Right renal cortex interstitium (tissue), 3 donors: Measurements from ENCODE around the gene MANSC4. TPM values are rescaled to one million over a fixed set of nuclear protein-coding genes. Genes with fewer than 3 reads are reported as not detected.

ENCODE experiments used
- DNase-seq, 3 donors: peaks; one replicate each; pipeline ENCODE4 v3.0.0-alpha.2; 2013; ENCODE audit warnings: low read depth in 3 of 3, low spot score in 2 of 3
- polyA plus RNA-seq, 3 donors: library from polyadenylated mRNA; unstranded; fragments of 120-200 nt; gene quantifications; one replicate each; pipeline ENCODE4 v1.2.1, GENCODE V29; 2013; ENCODE audit not compliant: insufficient read length in 3 of 3

MANSC4 gene
- under 1 TPM in 2 of 3 donors, not detected in 1; 0.24 to 0.25 TPM for polyA plus RNA-seq

GRCh38 chr12:27779920-27780611 lies at the start of gene MANSC4, which contains the start of gene KLHL42:
TSS of gene MANSC4 (minus strand) at chr12:27780236. CDS start at chr12:27771276, 8,960 bp downstream.
TSS of gene KLHL42 (plus strand) at chr12:27780233. CDS start at chr12:27780331, 98 bp downstream.
- peak; percentile 47 to 60 (median 53) for DNase-seq

GRCh38 chr12:27828196-27828595 lies 48.2 kb upstream of the MANSC4 start:
- DNase-seq = no peak

GRCh38 chr12:27826076-27826475 lies 46.0 kb upstream of the MANSC4 start:
- no peak for DNase-seq

DNA sequence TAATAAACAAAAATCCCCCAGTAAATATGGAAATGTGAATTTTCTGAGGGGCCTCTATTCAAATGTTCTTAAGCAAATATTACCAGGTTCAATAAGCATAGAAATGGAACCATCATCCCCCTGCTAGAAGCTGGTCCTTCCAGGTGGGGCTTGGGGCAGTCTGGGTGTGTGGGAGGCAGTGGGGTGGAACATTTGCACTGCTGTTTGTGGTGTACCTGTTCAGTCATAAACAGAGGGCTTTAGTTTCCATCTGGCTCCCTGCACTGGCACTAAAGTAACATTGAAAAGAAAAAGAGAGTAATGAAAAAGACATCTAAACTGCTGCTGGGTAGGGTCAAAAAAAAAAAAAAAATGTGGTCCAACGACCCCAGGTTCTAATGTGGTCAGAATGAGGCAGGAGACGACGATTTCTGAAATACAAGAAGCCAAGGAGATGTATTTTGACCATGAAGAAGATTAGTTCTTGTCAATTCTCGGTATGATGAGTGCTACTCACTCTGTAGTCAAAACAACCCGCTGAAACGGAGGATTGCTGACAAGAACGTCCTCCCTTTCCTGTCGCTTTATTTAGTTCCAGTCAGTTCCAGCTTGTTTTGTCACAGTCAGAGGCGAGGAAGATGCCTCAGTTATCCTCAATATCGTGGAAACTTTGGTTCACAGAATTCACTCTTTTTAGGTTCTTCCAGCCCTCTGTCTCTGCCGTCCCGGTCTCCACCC lies 44.2 kb upstream of the MANSC4 start:
- no peak for DNase-seq

GRCh38 chr12:27823038-27823437 lies 43.0 kb upstream of the MANSC4 start:
- DNase-seq = no peak

GRCh38 chr12:27822076-27822712 lies 42.2 kb upstream of the MANSC4 start:
- DNase-seq = no peak

DNA sequence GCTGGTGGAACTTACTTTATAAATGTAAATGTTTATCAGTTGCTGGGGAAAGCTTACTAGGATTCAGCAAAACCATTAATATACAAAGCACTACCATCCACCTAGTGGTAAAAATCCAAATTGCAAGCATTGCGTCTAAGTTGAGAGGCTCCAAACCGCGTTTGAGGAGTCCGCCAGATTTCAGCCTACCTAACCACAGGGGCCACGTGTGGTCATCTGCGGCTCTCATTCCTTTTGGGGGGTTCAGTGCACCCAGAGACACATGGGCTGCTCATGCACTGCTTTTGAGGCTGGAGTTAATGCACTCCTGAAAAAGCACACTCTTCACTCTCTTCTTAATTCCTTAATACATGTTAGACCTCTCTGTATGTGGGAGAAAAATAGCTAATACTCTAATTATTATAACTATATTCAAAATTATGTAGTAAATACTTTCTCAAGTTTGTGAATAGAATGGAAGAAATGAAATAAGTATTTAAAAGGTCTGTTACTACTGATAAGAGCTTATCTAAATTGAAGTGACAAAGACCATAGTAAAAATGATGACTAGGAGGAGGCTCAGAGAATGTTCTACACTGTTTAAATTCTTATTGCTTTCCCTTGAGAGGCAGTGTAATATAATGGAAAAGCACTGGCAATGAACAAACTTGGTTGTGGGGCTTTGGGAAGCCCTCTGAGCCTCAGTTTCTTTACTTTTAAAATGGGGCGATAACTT lies 41.4 kb upstream of the MANSC4 start:
- peak; percentile 67 to 74 (median 68) for DNase-seq

DNA sequence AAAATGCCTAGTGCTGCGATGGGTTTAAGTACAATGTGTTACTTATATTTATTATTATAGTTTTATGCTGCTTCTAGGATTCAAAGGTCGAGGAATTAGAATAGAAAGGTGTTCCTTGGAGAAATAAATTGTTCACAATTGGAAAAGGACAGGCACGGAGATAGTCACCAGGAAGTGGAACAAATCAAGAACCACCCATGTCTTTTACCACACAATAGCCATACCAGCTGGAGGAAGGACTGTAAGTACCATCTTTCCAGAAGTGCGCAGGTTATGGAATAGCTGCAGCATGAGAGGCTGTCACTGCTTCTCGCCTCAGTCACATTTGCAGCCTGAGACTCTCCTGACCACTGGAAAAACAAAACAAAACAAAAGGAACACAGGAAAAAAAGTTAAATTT lies 40.5 kb upstream of the MANSC4 start:
- DNase-seq = no peak

GRCh38 chr12:27818401-27818918 lies 38.4 kb upstream of the MANSC4 start:
- no peak for DNase-seq

DNA sequence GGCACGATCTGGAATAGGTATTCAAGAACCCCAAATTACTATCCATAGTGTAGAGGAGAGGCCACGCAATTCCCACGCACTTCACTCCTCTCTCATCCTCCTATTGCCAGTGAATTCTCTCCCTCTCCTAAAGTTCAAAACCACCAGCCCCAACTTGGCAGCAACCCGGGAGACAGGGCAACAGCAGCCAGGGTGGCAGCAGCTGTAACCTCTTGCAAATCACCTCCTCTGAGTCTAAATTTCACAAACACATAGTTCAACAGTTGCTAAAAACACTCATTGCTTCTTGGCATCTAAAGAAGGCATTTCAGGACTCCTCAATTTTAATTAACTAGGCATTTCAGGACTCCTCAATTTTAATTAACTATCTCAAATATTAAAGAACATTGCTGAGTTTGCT lies 37.7 kb upstream of the MANSC4 start:
- no peak for DNase-seq

DNA sequence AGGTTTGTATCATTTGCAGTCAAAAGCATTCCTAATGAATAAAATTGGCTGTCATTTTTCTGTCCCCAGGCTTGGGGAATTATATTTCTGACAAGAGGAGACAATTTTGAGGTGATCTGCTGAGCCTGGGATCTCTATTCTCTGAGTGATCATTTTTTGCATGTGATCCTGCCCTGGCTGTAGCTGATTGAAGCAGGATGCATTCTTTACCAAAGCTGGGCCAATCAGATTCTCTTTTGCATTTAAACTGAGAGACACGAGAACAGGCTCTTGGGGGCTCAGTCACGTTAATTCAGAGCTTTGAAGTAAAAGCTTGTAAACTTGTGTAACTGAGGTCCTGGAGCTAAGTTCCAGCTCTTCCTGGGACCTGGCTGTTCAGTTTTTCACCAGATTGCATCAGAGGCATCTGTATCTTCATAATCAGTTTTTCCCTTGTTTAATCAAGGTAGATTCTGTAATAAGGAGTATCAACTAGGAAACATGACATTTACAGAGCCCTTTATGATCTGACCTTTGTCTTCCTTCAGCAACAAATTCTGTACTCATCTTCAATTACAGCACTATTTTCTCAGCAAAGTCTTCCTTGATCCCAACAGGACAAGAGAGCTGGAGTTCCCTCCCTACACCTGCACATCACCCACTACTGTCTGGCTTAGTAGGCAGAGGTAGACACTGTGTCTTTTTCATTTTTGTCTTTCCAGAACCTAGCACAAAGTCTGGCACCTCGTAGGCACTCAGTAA lies 35.0 kb upstream of the MANSC4 start:
- DNase-seq = no peak

DNA sequence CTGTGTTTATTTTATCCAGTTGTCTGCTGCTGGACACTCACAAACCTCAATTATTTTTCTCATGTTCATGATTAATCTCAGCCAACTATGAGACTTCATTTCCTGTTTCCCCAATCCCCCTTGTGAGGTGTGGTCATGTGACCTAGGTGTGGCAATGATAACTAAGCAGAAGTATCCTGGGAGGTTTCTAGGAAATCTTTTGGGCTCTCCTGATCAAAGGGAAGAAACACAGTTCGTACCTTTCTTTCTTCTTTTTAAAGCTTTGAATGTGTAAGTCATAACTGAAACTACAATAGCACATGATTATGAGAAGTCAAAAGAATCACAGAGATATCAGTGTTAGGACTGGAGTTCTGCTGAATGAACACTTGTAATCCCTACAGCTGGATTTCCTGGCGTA lies 34.4 kb upstream of the MANSC4 start:
- no peak for DNase-seq

DNA sequence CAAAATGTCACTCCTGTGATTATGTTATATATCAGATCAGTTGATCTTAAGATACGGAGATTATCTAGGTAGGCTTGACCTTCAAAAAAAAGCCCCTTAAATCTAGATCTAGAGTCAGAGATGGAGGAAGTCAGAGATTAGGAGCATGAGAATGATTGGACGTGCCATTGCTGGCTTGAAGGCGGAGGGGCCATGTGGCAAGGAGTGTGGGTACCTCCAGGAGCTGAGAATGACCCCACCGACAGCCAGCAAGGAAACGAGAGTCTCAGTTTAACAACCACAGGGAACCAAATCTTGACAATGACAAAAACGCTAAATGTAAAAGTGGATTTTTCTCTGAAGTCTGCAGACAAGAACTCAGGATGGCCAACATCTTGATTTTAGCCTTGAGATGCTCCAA lies 32.5 kb upstream of the MANSC4 start:
- DNase-seq = no peak

DNA sequence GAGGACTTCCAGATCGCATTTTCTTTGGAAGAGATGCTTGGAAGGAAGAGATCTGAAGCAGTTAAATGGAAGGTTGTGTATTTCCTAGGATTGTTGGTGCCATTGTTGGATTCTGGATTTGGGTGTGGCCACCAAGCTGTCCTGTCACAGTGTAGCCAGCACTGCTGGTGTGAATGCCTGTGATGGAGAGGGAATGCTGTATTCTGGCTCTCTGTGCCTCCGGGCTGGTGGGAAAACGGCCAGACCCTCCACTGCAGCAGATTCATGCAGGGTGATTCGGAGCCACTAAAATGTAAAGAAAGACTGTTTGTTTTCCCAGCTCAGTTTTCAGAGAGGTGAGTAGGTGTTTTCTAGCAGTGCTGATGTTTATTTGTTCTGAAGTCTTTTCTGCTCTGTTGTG lies 30.7 kb upstream of the MANSC4 start:
- DNase-seq = no peak

- no peak for DNase-seq
Measured at GRCh38 chr12:27808841-27809240, 28.8 kb upstream of the MANSC4 start.

DNA sequence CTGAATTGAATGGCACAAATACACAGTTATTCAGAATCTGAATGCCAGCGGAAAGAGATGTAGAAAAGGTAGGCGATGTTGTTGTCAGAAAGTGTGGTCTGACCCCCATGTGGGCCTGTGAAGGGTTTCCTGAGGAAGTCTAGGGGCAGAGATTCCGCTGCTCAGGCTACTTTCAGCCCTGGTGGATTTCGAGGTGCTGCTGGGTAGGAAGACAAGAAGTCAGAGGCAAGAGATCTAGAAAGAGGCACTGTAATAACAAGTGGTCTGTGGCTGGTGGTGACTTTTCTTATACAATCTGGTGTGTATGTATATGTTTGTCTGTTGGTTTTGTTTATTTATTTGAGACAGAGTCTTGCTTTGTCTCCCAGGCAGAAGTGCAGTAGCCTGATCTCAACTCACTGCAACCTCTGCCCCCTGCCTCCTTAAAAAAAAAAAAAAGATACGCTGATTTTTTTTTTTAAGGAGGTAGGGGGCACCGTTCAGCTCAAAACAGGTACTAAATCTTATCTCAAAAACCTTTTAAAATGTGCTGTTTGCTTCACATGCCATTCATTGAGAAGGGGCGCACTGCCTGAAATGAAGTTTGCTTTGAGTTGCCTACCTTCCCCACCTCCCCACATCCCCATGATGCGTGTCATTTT lies 27.1 kb upstream of the MANSC4 start:
- no peak for DNase-seq

DNA sequence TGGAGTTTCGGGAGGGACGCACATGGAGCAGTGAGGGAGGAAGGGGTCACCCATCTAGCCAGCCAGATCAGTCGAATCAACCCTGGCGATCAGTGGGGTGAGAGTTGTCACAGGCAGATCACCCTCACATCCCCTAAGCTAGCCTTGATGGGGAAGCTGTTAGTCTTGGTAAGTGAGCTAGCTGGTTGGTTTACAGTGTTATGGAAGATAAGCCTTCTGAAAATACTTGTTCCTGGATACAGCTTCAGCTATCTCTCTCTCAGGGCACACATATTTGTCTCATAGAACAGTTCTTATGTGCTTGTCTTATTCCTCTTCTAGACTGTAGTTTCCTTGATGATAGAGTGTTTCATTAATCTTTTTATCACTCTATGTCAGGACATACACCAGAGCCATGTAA lies 26.2 kb upstream of the MANSC4 start:
- DNase-seq = no peak

GRCh38 chr12:27805238-27805637 lies 25.2 kb upstream of the MANSC4 start:
- DNase-seq = no peak

DNA sequence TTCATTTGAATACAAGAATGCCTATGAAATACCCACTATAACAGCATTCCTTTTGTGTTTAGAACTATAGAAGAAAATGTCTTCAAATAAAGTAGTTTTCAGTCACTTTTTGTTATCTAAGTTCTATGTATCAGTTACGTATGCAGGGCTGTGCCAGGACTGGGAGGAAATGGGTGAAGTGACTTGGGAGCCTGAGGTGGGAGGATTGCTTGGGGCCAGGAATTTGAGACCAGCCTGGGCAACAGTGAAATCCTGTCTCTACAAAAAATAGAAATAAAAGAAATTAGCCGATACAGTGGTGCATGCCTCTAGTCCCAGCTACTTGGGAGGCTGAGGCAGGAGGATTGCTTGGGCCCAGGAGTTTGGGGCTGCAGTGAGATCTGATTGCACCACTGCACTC lies 22.9 kb upstream of the MANSC4 start:
- no peak for DNase-seq

- no peak for DNase-seq
Measured at GRCh38 chr12:27802511-27802910, 22.5 kb upstream of the MANSC4 start.
